Measurements from ENCODE around the gene SAMD3.

GRCh38 chr6:130215526-130215925, 7.2 kb downstream of the SAMD3 start:
- TF ChIP-seq CTCF (IDR thresholded peaks at IDR 0.05; ENCODE audit: insufficient read depth, low read length, poor library complexity, severe bottlenecking) (no peak), EZH2phosphoT487 (conservative IDR thresholded peaks at IDR 0.05; ENCODE audit: low read length) (no peak)

Data from SU-DHL-6 (cell line).